ENCODE results near the gene C1QL2.
A peak's percentile ranks its signal among the peaks of the same experiment; 100 is the strongest.

C1QL2 gene

DNA sequence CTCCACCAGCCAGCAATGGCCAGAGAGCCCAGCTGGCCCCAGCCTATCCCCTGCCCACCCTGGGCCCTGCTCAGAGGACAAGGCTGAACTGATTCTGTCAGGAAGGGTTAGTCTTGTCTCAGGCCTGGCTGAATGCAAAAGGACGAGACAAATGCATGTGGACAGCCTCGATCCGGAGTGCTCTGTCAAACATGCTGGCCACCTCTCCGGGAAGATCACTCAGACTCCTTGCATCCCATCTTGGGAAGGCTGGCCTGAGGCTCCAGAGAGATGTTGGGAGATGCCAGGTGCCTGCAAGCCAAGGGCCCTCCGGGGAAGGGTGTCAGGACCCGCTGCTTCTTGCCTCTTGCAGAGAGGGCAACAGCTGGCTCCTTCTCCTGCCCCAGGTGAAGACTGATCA is 20.2 kb upstream of the C1QL2 start:
- no peak for DNase-seq

DNA sequence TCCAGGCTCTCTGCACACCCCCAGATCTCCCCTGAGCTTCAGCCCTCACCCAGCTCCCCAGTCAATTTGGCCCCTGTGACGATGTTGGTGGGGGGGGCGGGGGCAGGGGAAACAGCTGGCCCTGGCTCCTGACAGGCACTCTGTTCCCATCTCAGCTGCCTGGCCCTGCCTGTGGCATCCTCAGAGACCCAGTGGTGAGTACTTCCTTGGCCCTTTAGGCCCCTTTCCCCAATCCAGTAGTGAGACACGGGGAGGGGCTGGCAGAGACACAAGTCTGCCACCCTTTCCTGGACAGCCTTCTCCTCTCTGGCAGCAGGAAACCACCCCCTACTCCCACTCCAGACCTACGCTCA is 19.3 kb upstream of the C1QL2 start:
- no peak for DNase-seq

DNA sequence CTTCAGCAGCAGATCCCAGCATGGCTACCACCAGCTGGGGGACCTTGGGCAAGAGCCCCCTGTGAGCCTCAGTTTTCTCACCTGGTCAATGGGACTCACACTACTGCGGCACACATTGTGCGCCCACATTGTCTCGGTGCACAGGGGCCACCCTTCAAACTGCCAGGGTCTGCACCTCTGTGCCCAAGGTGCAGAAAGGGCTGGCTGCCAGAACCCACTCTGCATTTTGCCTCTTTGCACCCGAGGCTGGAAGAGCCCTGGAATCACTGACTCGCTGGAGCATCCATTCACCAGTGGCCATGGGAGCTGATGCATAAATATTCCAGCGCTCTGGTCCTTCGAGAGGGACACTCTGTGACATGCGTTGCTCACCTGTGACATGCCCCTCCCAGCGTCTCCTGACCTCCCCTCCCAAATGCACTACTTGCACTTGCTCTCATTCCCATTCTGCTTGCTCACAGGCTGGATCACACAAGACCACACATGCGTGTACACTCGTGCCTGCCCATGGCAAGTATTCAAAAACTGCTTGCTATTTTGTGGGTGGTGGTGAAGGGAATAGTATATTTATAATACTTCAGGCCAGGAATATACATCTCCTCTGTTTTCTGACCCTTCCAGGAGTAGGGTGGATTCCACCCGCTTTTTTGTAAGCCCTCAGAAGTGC is 18.8 kb upstream of the C1QL2 start:
- no peak for DNase-seq

DNA sequence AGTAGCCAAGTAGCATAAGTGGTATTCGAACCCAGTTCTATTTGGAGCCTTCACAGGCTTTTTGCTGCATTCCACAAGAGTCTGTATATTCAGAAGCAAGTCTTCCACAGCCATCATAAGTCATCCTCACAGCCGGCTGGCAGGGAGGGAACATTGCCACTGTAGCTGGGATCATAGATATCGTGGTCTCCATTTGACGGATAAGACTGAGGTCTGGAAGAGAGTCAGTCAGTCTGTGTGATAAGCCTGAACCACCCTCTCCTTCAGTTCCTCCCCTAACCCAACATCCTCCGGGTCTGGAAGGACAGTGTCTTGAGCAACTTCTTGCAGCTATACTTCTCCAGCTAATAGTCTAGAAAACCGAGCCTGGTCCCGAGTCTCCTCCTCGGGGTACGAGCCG is 17.0 kb upstream of the C1QL2 start:
- no peak for DNase-seq

DNA sequence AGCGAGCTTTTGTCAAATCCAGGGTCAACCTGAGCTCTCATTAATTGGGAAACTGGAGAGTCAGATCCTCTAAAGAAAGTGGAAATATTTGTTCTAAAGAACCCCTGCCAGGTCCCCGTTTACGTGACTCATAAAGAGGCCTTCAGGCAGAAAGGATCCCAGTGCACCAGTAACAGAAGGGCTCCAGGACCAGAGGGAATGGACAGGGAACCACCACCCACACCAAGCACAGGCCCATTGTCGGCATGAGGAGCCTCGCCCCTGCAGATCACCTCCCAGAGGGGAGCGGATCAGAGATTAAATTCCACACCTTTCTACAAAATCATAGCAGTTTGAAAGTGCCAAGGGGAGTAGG is 16.4 kb upstream of the C1QL2 start:
- no peak for DNase-seq

DNA sequence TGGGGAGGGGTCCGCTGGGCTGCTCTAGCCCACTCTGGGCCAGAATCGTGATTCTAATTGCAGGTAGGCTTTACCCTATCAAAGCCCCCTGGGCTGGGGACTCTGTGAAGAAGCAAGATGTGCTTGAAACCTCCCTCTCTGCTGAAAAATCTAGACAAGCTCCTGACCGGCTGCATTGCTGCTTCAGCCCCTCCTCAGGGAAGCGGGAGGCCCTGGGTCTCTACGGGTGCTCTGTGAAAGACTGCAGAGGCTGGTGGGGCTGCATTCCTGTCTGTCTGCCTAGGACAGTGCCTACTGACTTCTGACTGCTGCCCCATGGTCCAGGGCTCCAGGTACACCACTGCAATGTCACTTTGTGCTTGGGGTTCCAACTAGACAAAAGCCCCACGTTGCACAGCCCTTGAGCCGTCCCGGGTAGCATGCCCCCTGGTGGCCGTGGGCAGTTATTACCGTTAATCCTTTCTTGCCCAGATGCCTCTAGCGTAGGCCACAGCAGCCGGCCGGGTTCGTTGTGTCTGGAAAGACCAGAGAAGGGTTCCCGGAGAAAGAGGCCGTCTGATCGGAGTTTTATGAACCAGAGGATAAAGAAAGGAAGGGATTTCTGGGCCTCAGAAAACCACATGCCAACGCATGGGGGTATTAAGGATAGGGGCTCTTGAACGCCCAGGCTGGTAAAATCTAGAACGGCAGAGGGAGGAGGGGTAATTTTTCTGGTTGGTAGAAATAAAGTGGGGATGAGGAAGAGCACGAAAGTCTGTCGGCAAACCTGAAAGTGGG is 15.9 kb upstream of the C1QL2 start:
- DNase-seq, result peak; percentile 75

DNA sequence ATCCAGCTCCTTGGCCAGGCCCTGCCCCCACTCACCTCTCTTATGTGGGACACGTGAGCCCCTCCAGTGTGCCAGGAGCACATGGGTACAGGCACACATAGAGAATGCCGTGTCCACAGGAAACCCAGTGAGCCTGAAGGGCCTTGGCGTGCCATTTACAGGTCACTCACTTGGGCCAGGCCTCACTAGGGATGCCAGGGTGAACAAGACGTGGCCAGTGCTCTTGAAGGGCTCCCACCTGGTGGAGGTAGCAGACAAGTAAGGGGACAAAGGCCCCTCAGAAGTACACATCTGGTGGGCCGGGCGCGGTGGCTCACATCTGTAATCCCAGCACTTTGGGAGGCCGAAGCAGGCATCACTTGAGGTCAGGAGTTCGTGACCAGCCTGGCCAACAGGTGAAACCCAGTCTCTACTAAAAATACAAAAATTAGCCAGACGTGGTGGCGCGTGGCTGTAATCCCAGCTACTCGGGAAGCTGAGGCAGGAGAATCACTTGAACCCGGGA is 15.1 kb upstream of the C1QL2 start:
- no peak for DNase-seq

DNA sequence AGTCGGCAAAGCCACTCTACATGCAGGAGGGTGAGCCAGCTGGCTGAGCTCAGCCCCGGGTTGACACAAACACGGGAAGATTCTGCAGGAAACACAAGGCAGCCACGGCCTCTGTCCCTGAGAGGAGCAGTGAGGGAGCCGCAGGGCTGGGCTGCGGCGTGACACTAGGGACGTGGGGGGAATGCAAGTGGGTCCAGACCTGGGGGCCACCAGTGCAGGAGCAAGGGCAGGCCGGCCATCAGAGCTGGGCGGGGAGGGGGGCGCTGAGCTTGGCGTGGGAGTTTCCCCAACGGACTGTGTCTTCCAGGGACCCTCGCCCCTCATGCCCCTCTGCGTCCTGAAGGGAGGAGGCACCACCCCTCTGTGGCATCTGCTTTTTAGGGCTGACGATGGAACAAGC is 12.0 kb upstream of the C1QL2 start:
- DNase-seq, result no peak

DNA sequence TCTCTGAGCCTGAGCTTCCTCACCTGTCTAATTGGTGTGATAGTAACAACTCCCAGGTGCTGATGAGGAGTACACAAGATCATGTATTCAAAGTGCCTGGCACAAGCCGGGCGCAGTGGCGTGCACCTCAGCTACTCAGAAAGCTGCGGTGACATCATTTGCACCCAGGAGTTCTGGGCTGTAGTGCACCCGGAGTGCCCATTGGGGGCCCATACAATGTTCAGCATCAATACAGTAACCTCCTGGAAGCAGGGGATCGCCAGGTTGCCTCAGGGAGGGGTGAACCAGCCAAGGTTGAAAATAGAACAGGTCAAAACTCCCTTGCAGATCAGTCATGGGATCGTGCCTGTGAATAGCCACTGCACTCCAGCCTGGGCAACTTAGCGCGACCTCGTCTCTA is 11.2 kb upstream of the C1QL2 start:
- DNase-seq, result no peak

DNA sequence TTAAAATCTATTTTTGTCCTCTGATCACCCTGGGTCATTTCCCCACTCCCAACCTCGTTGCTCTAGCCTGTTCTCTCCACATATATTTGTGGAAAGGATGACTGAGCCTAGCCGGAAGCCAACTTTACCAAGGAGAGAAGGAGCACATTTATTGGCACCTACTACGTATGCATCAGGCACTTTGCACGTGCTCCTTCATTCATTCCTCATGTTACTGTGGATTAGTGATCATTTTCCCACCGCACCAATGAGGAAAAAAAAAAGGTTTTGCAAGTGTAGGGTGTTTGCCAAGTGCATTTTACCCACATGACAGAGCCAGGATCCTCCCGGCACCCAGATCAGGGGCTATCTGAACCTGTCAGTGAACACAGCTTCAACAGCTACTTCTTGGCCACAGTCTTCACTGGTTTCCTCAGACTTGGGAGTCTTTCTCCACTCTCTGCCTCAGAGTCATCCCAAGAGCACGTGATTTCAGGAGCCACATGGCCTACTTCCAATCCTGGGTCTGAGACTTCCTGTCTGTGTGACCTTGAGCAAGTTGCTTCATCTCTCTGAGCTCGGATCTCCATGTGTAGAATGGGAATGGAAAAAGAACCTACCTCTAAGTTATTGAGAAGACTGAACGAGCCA is 1.9 kb upstream of the C1QL2 start:
- DNase-seq, result no peak

DNA sequence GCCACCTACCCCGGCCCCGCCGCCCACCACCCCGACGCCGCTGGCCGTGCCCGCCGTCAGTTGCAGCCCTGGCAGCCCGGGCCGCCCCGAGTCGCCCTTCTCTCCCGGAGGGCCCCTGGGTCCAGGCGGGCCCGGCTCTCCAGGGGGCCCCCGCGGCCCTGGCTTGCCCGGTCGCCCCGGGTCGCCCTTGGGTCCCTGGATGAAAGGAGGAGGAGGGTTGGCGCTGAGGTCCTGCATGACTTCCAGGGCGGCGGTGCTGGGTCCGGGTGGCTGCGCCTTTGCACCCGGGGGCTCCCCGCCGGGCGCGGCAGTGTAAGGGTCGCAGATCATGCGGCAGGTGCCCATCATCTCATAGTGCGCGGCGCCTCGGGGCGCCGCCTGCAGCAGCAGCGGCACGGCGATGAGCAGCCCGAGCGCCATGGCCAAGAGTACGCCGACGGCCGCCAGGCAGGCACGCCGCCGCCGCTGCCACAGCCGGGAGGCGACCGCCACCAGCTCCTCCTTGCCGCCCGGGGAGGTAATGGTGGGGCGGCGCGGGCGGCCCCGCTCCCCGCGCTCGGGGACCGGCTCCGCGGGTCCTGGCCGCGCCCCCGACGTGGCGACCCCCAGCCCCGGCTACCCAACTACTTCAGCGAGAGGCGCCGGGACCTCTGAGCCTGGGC is 570 bp downstream of the C1QL2 start:
- no peak for DNase-seq

DNA sequence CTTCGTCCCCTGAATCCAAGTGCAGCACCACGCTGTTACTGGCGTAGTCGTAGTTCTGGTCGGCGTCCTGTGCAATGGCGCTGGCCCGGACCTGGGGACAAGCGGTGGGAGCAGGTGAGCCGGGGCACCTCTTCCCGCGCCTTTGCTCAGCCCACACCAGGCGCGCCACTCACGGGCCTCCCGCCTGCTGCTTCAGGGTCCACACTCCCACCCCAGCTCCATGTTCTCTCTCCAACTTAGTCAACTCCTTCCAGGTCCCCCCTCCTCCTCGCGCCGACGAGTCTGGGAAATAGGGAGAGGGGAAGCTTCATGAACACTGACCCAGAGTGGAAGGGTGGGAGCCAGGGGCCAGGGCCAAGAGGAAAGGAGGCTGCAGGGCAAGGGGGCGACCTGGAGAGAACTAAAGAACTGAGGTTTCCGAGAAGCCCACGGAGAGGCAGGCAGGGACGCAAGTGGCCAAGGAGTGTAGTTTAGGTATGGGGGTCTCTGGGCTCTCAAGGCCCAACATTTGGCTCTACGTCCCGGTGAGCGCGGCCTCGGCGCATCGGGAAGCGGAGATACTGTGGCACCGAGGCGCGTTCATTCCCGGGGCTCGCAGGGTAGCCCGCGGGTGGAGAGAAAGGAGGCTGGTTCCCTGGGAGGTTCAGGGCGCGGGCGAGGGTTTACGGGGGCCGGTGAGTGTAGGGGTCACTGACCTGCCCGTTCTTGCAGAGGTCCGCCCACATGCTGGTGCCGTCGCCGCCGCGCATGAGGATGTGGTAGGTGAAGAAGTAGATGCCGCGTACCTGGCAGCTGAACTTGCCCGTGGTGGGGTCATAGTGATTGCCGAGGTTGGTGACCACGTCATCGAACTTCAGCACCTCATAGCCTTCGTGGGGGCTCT is 1.4 kb downstream of the C1QL2 start:
- DNase-seq, result no peak

DNA sequence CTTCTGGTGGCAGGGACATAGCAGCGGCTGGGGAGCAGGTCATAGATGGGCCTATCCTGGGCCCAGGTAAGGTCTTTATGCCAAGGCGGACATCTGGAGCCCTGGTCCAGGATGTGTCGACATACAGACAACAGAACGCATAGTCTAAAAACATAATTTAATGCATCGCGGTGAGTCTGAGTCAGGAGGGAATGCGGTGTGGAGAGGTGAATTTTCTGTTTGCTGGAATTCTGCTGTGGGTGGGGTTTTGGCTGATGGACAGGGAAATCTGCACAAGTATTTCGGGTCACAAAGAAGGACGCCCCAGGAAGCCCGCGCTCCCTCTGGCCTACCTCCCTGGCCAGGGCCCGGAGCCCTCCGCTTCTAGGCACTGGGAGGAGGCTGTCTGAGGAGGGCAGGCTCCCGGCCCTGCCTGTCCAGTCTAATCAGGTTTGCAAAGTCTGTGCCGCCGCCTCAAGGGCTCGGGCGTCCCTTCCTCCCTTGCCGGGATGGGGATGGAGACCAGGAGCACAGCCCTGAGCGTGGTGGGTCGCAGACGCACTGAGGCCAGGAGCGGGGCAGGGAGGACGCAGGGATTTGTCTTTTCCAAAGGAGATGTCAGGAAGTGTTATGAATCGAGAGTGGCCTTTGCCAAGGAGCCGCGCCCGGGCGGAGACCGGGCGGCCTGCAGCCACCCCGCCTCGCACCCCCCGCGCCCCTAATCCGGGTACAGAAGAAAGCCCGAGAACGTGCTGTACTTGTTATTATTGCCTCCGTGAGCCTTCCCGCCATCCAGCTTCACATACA is 2.3 kb downstream of the C1QL2 start:
- no peak for DNase-seq

DNA sequence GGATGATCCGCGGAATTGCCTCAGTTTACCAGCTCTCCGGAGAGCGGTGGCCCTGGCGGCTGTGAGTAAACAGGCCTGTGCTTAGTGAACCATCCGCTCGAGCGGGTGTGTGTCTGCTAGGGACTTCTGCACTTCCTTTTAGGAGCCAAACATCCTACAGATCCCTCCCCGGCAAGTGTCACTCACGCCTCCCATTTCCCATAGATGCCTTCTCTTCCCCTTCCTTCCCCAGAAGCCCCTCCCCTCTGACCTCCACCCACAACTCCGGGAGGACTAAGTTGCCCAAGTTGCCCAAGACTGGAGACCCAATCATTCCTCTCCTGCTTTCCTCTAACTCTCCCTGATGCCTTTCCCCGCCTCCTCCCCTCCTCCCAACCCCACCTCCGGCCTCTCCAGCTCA is 2.9 kb downstream of the C1QL2 start:
- no peak for DNase-seq

DNA sequence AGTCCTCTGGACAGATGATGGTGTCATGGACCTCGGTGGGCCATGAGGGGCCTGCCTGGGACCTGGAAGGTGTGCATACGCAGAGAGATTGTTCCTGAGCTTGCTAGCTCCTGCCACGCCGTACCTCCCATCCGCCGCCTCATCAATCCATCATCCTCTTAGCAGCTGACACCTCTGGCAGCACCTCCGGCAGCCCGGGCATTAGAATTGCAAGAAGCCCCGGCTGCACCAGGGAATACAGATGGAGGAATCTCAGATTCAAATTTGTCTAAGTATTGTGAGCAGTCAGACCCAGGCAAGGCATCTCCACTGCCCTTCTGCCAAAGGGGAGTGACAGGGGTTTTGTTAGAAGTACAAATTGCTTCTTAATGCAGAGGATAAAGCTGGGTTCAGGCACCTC is 4.5 kb downstream of the C1QL2 start:
- no peak for DNase-seq

DNA sequence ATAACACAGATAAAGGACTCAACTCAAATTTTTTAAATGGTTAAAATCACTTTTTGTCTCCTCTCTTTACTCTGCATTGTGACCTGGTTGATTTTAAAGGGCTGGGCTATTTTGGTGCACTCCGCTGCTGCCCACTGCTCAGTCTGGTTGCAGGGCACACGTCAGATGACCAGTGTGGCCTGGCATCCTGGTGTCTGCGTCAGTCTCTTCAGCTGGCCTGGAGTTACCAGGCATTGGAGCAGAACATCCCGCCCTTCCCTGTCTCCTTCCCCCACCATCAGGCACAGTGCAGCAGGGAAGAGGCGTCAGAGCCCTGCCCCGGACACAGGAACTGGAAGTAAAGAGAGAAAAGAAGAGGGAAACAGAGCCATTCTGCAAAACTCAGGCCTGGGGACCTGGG is 8.9 kb downstream of the C1QL2 start:
- no peak for DNase-seq

DNA sequence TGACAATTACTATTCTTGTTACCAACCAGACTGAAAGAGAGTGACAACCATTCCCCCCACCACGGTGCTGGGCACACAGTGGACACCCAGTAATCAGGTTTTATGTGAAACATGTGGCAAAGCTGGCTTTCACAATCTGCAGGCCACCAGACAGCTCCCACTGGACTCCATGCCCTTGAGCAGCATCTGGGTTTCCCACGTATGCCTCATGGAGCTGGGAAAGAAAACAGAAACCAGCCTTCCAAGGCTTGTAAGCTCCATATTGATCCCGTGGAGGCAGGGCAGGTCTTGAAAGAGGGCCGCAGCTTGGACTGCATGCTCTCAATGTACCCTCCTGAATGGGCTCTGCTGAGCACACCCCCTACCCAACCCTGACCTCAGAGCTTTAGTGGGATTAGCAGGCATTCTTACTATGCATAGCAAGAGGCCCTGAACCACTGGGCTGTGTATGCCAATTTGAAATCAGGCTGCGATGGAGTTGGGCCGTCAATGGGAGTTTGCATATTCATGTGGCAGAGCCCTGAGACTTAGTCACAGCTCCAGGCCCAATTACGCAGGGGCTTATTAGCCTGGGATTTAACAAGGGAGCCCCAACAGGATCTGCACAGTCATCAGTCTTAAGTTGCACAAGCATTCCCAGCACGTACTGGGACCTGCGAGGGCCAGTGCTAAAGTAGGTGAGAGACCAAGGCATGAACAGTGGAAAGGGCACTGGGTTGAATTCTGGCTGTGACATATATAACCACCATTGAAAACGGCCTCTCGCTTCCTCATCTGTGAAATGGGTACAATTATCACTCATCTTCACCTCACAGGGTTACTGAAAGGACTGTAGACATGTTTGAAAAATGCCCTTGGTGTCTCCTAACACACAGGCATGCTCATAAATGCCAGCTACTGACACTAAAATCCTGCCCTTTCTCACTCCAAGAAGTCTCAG is 10.5 kb downstream of the C1QL2 start:
- no peak for DNase-seq

DNA sequence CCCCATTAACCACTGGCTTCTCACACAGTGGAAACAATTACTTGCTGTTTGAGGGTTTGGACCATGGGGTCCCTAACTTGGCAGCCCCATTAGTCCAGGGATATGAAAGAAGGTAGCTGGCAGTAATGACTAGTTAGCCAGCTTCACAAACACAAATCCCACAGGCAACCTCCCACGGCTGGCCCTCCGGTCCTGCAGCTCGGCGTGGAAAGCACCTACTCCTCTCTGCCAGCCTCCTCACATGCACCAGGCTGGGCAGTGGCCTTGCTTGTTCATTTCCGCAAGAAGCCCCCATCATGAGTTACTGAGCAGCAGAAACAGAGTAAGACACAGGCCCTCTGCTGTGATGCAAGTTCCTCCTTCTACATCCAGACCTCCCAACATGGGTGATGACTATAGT is 13.7 kb downstream of the C1QL2 start:
- DNase-seq, result no peak

DNA sequence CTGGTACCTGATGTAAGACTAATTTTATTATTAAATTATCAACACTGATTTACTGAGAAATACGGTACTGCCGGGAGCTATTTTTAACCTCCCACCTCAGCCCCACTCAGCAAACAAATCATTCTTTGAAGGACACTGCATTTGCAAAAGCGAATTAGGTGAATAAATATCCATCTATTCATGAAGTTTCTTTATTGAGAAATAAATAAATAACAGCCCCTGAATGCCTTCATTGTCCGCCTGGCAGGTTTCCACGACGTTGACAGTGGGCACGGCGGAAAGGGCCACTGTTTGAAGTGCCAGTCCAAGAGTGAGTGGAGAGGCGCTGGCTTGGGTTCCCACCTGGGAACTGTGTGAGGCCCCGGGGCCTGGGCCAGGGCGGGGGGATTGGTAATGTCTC is 15.7 kb downstream of the C1QL2 start:
- peak; percentile 40 for DNase-seq

DNA sequence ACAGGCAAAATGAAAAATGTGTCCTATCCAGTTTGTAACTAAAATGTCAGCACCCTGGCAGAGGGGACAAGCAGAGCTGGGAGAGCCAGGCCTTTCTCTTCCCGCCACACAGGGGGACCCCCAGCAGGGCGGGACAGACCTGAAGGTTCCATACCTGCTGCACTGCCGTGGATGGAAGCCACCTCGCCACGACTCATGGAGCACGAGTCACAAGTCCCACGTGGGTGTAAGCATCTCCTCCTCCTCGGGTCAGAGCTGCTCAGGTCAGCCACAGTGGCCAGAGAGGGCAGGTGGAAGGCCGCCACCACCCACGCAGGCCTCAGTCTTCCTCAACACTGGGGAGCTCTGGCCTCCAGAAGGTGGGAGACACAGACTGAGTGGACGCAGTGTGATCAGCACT is 21.0 kb downstream of the C1QL2 start:
- DNase-seq, result no peak

DNA sequence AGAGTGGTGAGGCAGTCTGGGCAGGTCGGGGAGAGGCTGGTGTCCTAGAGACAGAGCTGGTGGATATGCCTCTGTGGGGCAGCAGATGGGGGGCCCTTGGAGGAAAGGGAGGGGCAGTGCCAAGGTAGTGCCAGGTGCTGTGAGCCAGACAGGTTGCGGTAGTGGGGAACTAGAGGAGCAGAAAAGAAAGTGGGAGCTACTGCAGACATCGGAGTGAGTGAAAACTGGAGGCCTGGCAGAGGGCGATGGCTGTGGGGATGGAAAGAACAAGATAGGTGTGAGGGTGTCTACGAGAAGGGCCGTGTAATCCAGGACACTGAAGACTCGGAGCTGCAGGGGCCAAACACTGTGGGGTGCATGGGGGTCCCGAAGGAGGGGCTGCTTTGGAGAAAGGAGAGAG is 21.7 kb downstream of the C1QL2 start:
- no peak for DNase-seq

Data from NCI-H510A treated with DMSO at 0.1 percent for 48 hours (cell line).